ENCODE measurements around the gene SALL1.

- TF ChIP-seq CTCF (optimal IDR thresholded peaks at IDR 0.05 in 1 of 3, IDR thresholded peaks at IDR 0.05 in 1 of 3, conservative IDR thresholded peaks at IDR 0.05 in 1 of 3; ENCODE audit: extremely low read depth in 1 of 3, insufficient read depth in 2 of 3, low read length in 3 of 3) (no peak), EZH2 (IDR thresholded peaks at IDR 0.05; ENCODE audit: low read length) (peak; percentile 65)
Observed at GRCh38 chr16:51113236-51114125, 37.6 kb downstream of the SALL1 start.
